H1 (cell line): ENCODE data around the gene INSIG1. TPM values are rescaled to one million over a fixed set of nuclear protein-coding genes. Genes with fewer than 3 reads are reported as not detected.

Experiments
- CTCF ChIA-PET: fragments of 300-600 bp; sonication (Branson Sonifier 250); formaldehyde crosslinking; loops from one replicate; lab custom pipeline; 2021; ENCODE audit not compliant: partially characterized antibody; lab: Charles Lee
- POLR2A ChIA-PET: fragments of 300-600 bp; sonication (Branson Sonifier 250); formaldehyde crosslinking; loops from one replicate; lab custom pipeline; 2021; ENCODE audit warnings: inconsistent platforms; ENCODE audit not compliant: partially characterized antibody; lab: Charles Lee
- DNase-seq, 2 experiments: peaks; one replicate each; pipeline versions ENCODE4 v3.0.0 to v3.0.0-alpha.2; 2010 to 2022; ENCODE audit warnings: low spot score in 2 of 2, low read depth in 1 of 2, mixed read lengths in 1 of 2
- FAIRE-seq: peaks from 2 replicates; lab custom pipeline; 2011; peaks lifted over from hg19 to GRCh38; lab: Jason Lieb, UNC
- H2AFZ ChIP-seq: 2 replicates; pipeline ENCODE4 v1.8.1; 2012; ENCODE audit warnings: low read length, inconsistent platforms
- H2AK5ac ChIP-seq: 2 replicates; pipeline ENCODE4 v1.6.1; 2013; ENCODE audit warnings: low read depth, low read length
- H2BK120ac ChIP-seq: replicated peaks from 2 replicates; pipeline ENCODE3; 2013; ENCODE audit warnings: low read depth, low read length, inconsistent platforms
- H2BK12ac ChIP-seq: 2 replicates; pipeline ENCODE4 v1.6.1; 2013; ENCODE audit warnings: low read depth, low read length
- H2BK15ac ChIP-seq: 2 replicates; pipeline ENCODE4 v1.6.1; 2013; ENCODE audit warnings: low read length
- H2BK20ac ChIP-seq: 2 replicates; pipeline ENCODE4 v1.6.1; 2013; ENCODE audit warnings: low read length
- H2BK5ac ChIP-seq: 2 replicates; pipeline ENCODE4 v1.6.1; 2013; ENCODE audit warnings: low read depth, low read length
- H3K14ac ChIP-seq: 2 replicates; pipeline ENCODE4 v1.6.1; 2013; ENCODE audit warnings: inconsistent platforms; ENCODE audit not compliant: insufficient read length
- H3K18ac ChIP-seq: 2 replicates; pipeline ENCODE4 v1.6.1; 2013; ENCODE audit warnings: low read length; ENCODE audit errors: extremely low read depth
- H3K23ac ChIP-seq: 2 replicates; pipeline ENCODE4 v1.6.1; 2013; ENCODE audit warnings: inconsistent platforms; ENCODE audit not compliant: insufficient read length
- H3K23me2 ChIP-seq: 2 replicates; pipeline ENCODE4 v1.6.1; 2013; ENCODE audit warnings: low read depth, low read length
- H3K27ac ChIP-seq: 2 replicates; pipeline ENCODE4 v1.6.1; 2011; ENCODE audit warnings: low read depth, low read length, inconsistent platforms
- H3K27me3 ChIP-seq, 4 experiments: replicated peaks in 1 of 4; 1 replicate in 1 of 4; 2 replicates in 3 of 4; pipeline versions ENCODE4 v1.6.1 to v1.8.1; 2011 to 2013; ENCODE audit warnings: low read length in 3 of 4, mild to moderate bottlenecking in 3 of 4, inconsistent platforms in 2 of 4, mixed read lengths in 2 of 4, moderate library complexity in 1 of 4; ENCODE audit not compliant: control insufficient read depth in 3 of 4, insufficient read depth in 3 of 4; ENCODE audit errors: extremely low read depth in 1 of 4
- H3K36me3 ChIP-seq, 4 experiments: 2 replicates each; pipeline versions ENCODE4 v1.6.1 to v1.8.1; 2011 to 2013; ENCODE audit warnings: mild to moderate bottlenecking in 4 of 4, low read length in 3 of 4, moderate library complexity in 2 of 4, control low read depth in 1 of 4, inconsistent platforms in 1 of 4; ENCODE audit not compliant: insufficient read depth in 4 of 4, control insufficient read depth in 2 of 4
- H3K4ac ChIP-seq: replicated peaks from 2 replicates; pipeline ENCODE3; 2013; ENCODE audit warnings: low read length, low read depth, mixed read lengths, inconsistent platforms; ENCODE audit not compliant: insufficient read length
- H3K4me1 ChIP-seq, 4 experiments: replicated peaks in 1 of 4; 1 replicate in 1 of 4; 2 replicates in 3 of 4; pipeline versions ENCODE4 v1.6.1 to v1.8.1; 2011 to 2013; ENCODE audit warnings: low read length in 3 of 4, inconsistent platforms in 2 of 4, mixed read lengths in 1 of 4; ENCODE audit not compliant: insufficient read depth in 4 of 4, control insufficient read depth in 3 of 4
- H3K4me2 ChIP-seq, 2 experiments: 2 replicates each; pipeline versions ENCODE4 v1.6.1 to v1.8.1; 2011 to 2013; ENCODE audit warnings: low read depth in 2 of 2, low read length in 2 of 2, control low read depth in 1 of 2, inconsistent platforms in 1 of 2, mild to moderate bottlenecking in 1 of 2; ENCODE audit not compliant: insufficient read depth in 1 of 2
- H3K4me3 ChIP-seq, 4 experiments: fragments of 200-600, 300-600 bp in 1 of 4; sonication (generic), shearing (Covaris generic), sonication (Bioruptor Twin) in 1 of 4; 2 replicates each; pipeline versions ENCODE4 v1.5.1 to v1.8.1; 2011 to 2016; ENCODE audit warnings: low read length in 4 of 4, low read depth in 3 of 4, control low read depth in 2 of 4, inconsistent platforms in 2 of 4, mild to moderate bottlenecking in 2 of 4, mixed read lengths in 1 of 4, moderate library complexity in 1 of 4; ENCODE audit not compliant: insufficient read depth in 2 of 4; ENCODE audit errors: extremely low read depth in 1 of 4
- H3K56ac ChIP-seq: replicated peaks from 2 replicates; pipeline ENCODE3; 2013; ENCODE audit warnings: low read depth, mild to moderate bottlenecking, mixed read lengths, low read length, inconsistent platforms; ENCODE audit not compliant: insufficient read length
- H3K79me1 ChIP-seq: 2 replicates; pipeline ENCODE4 v1.6.1; 2013; ENCODE audit warnings: low read depth, low read length, control low read depth
- H3K79me2 ChIP-seq, 2 experiments: 2 replicates each; pipeline versions ENCODE4 v1.6.1 to v1.8.1; 2012 to 2013; ENCODE audit warnings: low read length in 2 of 2, mild to moderate bottlenecking in 2 of 2, inconsistent platforms in 1 of 2; ENCODE audit not compliant: insufficient read depth in 2 of 2, control insufficient read depth in 1 of 2
- H3K9ac ChIP-seq, 4 experiments: replicated peaks in 1 of 4; 1 replicate in 1 of 4; 2 replicates in 3 of 4; pipeline versions ENCODE4 v1.6.1 to v1.8.1; 2011 to 2013; ENCODE audit warnings: low read depth in 3 of 4, low read length in 3 of 4, control low read depth in 2 of 4, mild to moderate bottlenecking in 2 of 4, moderate library complexity in 2 of 4, inconsistent platforms in 1 of 4; ENCODE audit errors: extremely low read depth in 1 of 4
- H3K9me3 ChIP-seq, 2 experiments: 2 replicates each; pipeline versions ENCODE4 v1.6.1 to v1.8.1; 2012 to 2013; ENCODE audit warnings: mild to moderate bottlenecking in 2 of 2, moderate library complexity in 2 of 2, control low read depth in 1 of 2, inconsistent platforms in 1 of 2, low read depth in 1 of 2, low read length in 1 of 2, mixed read lengths in 1 of 2; ENCODE audit not compliant: insufficient read depth in 2 of 2
- H4K20me1 ChIP-seq, 2 experiments: replicated peaks in 1 of 2; 2 replicates each; pipeline versions ENCODE3 to v1.8.1; 2011 to 2013; ENCODE audit warnings: inconsistent platforms in 2 of 2, low read length in 2 of 2, mild to moderate bottlenecking in 1 of 2; ENCODE audit not compliant: insufficient read depth in 2 of 2, control insufficient read depth in 1 of 2
- H4K5ac ChIP-seq: 2 replicates; pipeline ENCODE4 v1.6.1; 2013; ENCODE audit warnings: low read length, low read depth, mixed read lengths, inconsistent platforms; ENCODE audit not compliant: insufficient read length
- H4K8ac ChIP-seq: 2 replicates; pipeline ENCODE4 v1.8.0; 2013; ENCODE audit warnings: mild to moderate bottlenecking, moderate library complexity, low read length, inconsistent platforms; ENCODE audit not compliant: insufficient read depth; ENCODE audit errors: extremely low read depth
- H4K91ac ChIP-seq: replicated peaks from 2 replicates; pipeline ENCODE3; 2013; ENCODE audit warnings: low read length, mixed read lengths, inconsistent platforms; ENCODE audit not compliant: insufficient read length
- GTF2F1 ChIP-seq: IDR thresholded peaks from 2 replicates; pipeline ENCODE4 v1.6.1; 2012; ENCODE audit warnings: low read depth, low read length, improper control_type of control experiment, borderline replicate concordance
- JUN ChIP-seq: IDR thresholded peaks from 2 replicates; pipeline ENCODE4 v1.6.1; 2011; ENCODE audit warnings: low read depth, mild to moderate bottlenecking, improper control_type of control experiment, low read length
- MAFK ChIP-seq: IDR thresholded peaks from 2 replicates; pipeline ENCODE4 v1.6.1; 2012; ENCODE audit warnings: low read depth, mild to moderate bottlenecking, improper control_type of control experiment, low read length
- POLR2A ChIP-seq, 2 experiments: IDR thresholded peaks; 1 replicate in 1 of 2; 2 replicates in 1 of 2; pipeline ENCODE4 v1.6.1; 2011; ENCODE audit warnings: low read depth in 2 of 2, low read length in 2 of 2, mild to moderate bottlenecking in 2 of 2; ENCODE audit errors: control extremely low read depth in 1 of 2
- SIN3A ChIP-seq, 2 experiments: IDR thresholded peaks in 1 of 2; conservative IDR thresholded peaks in 1 of 2; 2 replicates each; pipeline ENCODE4 v1.6.1; 2011 to 2012; ENCODE audit warnings: low read length in 2 of 2, improper control_type of control experiment in 1 of 2, low read depth in 1 of 2, mild to moderate bottlenecking in 1 of 2
- TAF7 ChIP-seq: optimal IDR thresholded peaks from 2 replicates; pipeline ENCODE3; 2011; ENCODE audit warnings: low read depth, mild to moderate bottlenecking, inconsistent platforms, low read length, moderate library complexity, borderline replicate concordance
- TCF12 ChIP-seq: IDR thresholded peaks from 2 replicates; pipeline ENCODE4 v1.6.1; 2011; ENCODE audit warnings: low read depth, mild to moderate bottlenecking, low read length
- WGBS, 2 experiments: shearing (Covaris generic) in 1 of 2; methylation state at CpG; one replicate each; pipeline versions ENCODE4 v1.1.6 to v1.1.7; 2013 to 2015; ENCODE audit warnings: low lambda C conversion rate in 2 of 2, mixed read lengths in 2 of 2, inconsistent platforms in 1 of 2, low coverage in 1 of 2, missing lambda C conversion rate in 1 of 2; ENCODE audit not compliant: insufficient replicate concordance in 2 of 2, insufficient coverage in 1 of 2, insufficient read length in 1 of 2; ENCODE audit errors: extremely low coverage in 1 of 2, missing lambda C conversion rate in 1 of 2; 5-methylcytosine and 5-hydroxymethylcytosine counted together
- polyA plus RNA-seq, 7 experiments: library from polyadenylated mRNA; depleted of rRNA in 3 of 7; stranded (reverse) in 5 of 7; unstranded in 2 of 7; fragments of >200 nt in 5 of 7; fragments of 200-250 nt in 2 of 7; gene quantifications; 1 replicate in 5 of 7; 2 replicates in 1 of 7; 4 replicates in 1 of 7; pipeline versions ENCODE4 v1.2.1 to v1.2.3, GENCODE V29; 2011 to 2013; ENCODE audit warnings: missing spikeins in 2 of 7, mixed read lengths in 2 of 7
- total RNA-seq: library from RNA; stranded (reverse); fragmentation: NEBNext Ultra II Directional; extraction: Animal tissue kit (Norgen Biotek cat#: 25700); gene quantifications from 2 replicates; pipeline ENCODE4 v1.2.1, GENCODE V29; 2021
- TF ChIP-seq, protein P1 (sequence below), 3 experiments: IDR thresholded peaks; 1 replicate in 2 of 3; 2 replicates in 1 of 3; pipeline versions ENCODE4 v1.5.1 to v1.6.1; 2011; ENCODE audit warnings: low read length in 3 of 3, mild to moderate bottlenecking in 3 of 3, inconsistent platforms in 2 of 3, low read depth in 1 of 3, moderate library complexity in 1 of 3; ENCODE audit not compliant: insufficient read depth in 1 of 3; ENCODE audit errors: control extremely low read depth in 1 of 3

INSIG1 gene
- total and polyA plus RNA-seq, 2 of the 8 experiments (the other 6 are each of a cell fraction or from before 2014, with no cell fraction given): 40.0 to 58.4 TPM

GRCh38 chr7:155252444-155252887, 45.2 kb upstream of the INSIG1 start:
- no peak overlapping the region for H3K4ac ChIP-seq
- H4K20me1 ChIP-seq: no peaks in the 10 kb centered on the region
- H2BK20ac ChIP-seq: no peak overlapping the region
- no peak overlapping the region for H4K8ac ChIP-seq
- H2BK12ac ChIP-seq: no peak overlapping the region
- H3K4me2 ChIP-seq: no peak overlapping the region
- no peak overlapping the region for H3K14ac ChIP-seq
- FAIRE-seq (no peak), DNase-seq (no peak)
- no peak overlapping the region for H4K5ac ChIP-seq
- H2BK15ac ChIP-seq: no peak overlapping the region
- H3K4me1 ChIP-seq: no peaks in the 10 kb centered on the region
- no peak overlapping the region for H3K18ac ChIP-seq
- H3K27ac ChIP-seq: no peak overlapping the region
- H3K79me1 ChIP-seq: no peaks in the 10 kb centered on the region
- ChIA-PET CTCF (interaction anchor here (0.7 to 1.2 kb wide), 2 partner anchors 9 kb away, joined by 3 to 4 read pairs; no protein-coding TSS in a partner anchor), POLR2A (no interaction called here)
- no peaks in the 10 kb centered on the region for H3K36me3 ChIP-seq
- H2AK5ac ChIP-seq: no peak overlapping the region
- no peak overlapping the region for H3K9ac ChIP-seq
- H4K91ac ChIP-seq: no peak overlapping the region
- H3K4me3 ChIP-seq: no peak overlapping the region
- H2BK120ac ChIP-seq: no peak overlapping the region
- no peaks in the 10 kb centered on the region for H3K79me2 ChIP-seq
- no peaks in the 10 kb centered on the region for H3K23me2 ChIP-seq
- H3K23ac ChIP-seq: no peak overlapping the region
- no peak for TF ChIP-seq TCF12
- TF ChIP-seq JUN: no peak
- TF ChIP-seq, protein P1, sequence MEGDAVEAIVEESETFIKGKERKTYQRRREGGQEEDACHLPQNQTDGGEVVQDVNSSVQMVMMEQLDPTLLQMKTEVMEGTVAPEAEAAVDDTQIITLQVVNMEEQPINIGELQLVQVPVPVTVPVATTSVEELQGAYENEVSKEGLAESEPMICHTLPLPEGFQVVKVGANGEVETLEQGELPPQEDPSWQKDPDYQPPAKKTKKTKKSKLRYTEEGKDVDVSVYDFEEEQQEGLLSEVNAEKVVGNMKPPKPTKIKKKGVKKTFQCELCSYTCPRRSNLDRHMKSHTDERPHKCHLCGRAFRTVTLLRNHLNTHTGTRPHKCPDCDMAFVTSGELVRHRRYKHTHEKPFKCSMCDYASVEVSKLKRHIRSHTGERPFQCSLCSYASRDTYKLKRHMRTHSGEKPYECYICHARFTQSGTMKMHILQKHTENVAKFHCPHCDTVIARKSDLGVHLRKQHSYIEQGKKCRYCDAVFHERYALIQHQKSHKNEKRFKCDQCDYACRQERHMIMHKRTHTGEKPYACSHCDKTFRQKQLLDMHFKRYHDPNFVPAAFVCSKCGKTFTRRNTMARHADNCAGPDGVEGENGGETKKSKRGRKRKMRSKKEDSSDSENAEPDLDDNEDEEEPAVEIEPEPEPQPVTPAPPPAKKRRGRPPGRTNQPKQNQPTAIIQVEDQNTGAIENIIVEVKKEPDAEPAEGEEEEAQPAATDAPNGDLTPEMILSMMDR (IDR thresholded peaks at IDR 0.05; ENCODE audit: control extremely low read depth in 1 of 3, insufficient read depth in 1 of 3, low read depth in 1 of 3, low read length in 3 of 3): no peak
- TF ChIP-seq MAFK: no peak
- no peak for TF ChIP-seq POLR2A (IDR thresholded peaks at IDR 0.05; ENCODE audit: control extremely low read depth in 1 of 2, low read depth in 2 of 2, low read length in 2 of 2)
- TF ChIP-seq SIN3A (conservative IDR thresholded peaks at IDR 0.05 in 1 of 2, IDR thresholded peaks at IDR 0.05 in 1 of 2; ENCODE audit: low read depth in 1 of 2, low read length in 2 of 2): no peak
- no peak for TF ChIP-seq GTF2F1
- TF ChIP-seq TAF7: no peak
- no peak overlapping the region for H2AFZ ChIP-seq
- H2BK5ac ChIP-seq: no peak overlapping the region
- no peaks in the 10 kb centered on the region; a peak in 1 of 4 replicates for H3K9me3 ChIP-seq
- 94% methylated on average over 8 of the region's 8 CpGs; no CpG with 5 or more reads in 1 of the 2 experiments for WGBS, 2 experiments
- H3K27me3 ChIP-seq: no peaks in the 10 kb centered on the region
- H3K56ac ChIP-seq: no peak overlapping the region
